Omental fat pad (tissue), 4 donors: ENCODE measurements around the gene RIMOC1. TPM values are rescaled to one million over a fixed set of nuclear protein-coding genes. Genes with fewer than 3 reads are reported as not detected.

Source experiments
- ATAC-seq: fragments of 150-250 bp; one replicate; pipeline ENCODE4 v1.9.1; 2016; ENCODE audit warnings: mild to moderate bottlenecking, moderate library complexity; ENCODE audit not compliant: low FRiP score
- DNase-seq: peaks from one replicate; pipeline ENCODE4 v3.0.0-alpha.2; 2019; ENCODE audit warnings: low spot score
- total RNA-seq, 4 donors: library from RNA; depleted of rRNA; stranded (reverse); fragments of >200 nt; gene quantifications; one replicate each; pipeline ENCODE4 v1.1.0, GENCODE V29; 2016
- TF ChIP-seq, protein P1 (sequence below), 3 donors: fragments of 450-650 bp; IDR thresholded peaks; one replicate each; pipeline ENCODE4 v1.5.1; 2016 to 2017; ENCODE audit warnings: antibody characterized with exemption in 3 of 3, mild to moderate bottlenecking in 3 of 3, moderate library complexity in 2 of 3

RIMOC1 gene
- total RNA-seq, 4 donors from 2014 or later = 13.5 to 19.4 (median 16.6) TPM

GRCh38 chr5:41877408-41877807 is 26.7 kb upstream of the RIMOC1 start:
- DNase-seq (no peak), ATAC-seq (no peak)
- TF ChIP-seq, protein P1, sequence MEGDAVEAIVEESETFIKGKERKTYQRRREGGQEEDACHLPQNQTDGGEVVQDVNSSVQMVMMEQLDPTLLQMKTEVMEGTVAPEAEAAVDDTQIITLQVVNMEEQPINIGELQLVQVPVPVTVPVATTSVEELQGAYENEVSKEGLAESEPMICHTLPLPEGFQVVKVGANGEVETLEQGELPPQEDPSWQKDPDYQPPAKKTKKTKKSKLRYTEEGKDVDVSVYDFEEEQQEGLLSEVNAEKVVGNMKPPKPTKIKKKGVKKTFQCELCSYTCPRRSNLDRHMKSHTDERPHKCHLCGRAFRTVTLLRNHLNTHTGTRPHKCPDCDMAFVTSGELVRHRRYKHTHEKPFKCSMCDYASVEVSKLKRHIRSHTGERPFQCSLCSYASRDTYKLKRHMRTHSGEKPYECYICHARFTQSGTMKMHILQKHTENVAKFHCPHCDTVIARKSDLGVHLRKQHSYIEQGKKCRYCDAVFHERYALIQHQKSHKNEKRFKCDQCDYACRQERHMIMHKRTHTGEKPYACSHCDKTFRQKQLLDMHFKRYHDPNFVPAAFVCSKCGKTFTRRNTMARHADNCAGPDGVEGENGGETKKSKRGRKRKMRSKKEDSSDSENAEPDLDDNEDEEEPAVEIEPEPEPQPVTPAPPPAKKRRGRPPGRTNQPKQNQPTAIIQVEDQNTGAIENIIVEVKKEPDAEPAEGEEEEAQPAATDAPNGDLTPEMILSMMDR (IDR thresholded peaks at IDR 0.05) = no peak

GRCh38 chr5:41878173-41878572 is 26.0 kb upstream of the RIMOC1 start:
- TF ChIP-seq, protein P1 (IDR thresholded peaks at IDR 0.05) = no peak
- DNase-seq (no peak), ATAC-seq (no peak)

DNA sequence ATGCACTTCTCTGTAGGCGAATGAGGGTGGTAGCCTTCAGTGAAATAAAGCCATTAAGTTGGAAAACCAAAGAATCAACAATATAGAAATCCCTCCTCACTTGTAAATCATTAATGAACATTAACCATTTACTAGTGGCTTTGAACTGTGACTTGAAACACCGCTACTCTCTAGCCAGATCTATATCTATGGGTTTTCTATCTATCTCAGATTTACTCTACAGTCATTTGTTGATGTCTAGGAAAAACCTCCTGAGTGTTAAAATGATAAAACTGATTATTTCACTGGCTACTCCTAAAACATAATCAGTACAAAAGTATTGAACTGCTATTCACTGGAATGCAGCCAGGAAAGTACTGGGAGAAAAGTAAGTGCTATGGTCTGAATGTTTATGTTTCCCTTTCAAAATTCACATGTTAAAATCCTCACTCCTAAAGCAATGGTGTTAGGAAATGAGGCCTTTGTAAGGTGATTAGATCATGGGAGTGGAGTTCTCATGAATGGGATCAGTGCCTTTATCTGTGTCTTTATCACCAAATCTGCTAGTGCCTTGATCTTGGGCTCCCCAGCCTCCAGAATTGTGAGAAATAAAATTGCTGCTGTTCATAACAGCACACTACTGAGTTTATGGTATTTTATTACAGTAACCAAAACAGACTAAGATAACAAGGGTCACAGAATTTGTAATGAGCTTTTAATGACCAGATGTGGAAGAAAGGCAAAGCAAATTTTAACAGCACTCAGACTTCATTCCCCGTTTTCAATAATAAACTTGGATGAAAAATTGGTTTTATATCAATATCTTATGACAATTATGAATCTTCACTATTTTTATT is 25.3 kb upstream of the RIMOC1 start:
- no peak for DNase-seq
- TF ChIP-seq, protein P1 (IDR thresholded peaks at IDR 0.05) = no peak
- ATAC-seq = no peak

DNA sequence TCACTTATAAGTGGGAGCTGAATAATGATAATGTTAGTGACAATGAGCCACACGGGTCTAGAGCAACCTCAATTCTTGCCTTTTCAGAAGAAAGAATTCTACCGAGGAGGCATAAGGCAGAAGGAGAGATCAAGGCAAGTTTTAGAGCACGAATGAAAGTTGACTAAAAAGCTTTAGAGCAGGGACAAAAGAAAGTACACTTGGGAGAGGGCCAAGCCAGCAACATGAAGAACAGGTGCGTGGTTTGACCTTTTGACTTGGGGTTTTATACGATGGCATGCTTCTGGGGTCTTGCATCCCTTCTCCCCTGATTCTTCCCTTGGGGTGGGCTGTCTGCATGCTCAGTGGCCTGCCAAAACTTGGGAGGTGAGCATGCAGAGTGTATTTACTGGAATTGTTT is 21.4 kb upstream of the RIMOC1 start:
- TF ChIP-seq, protein P1 (IDR thresholded peaks at IDR 0.05) = no peak
- no peak for DNase-seq
- ATAC-seq = no peak

DNA sequence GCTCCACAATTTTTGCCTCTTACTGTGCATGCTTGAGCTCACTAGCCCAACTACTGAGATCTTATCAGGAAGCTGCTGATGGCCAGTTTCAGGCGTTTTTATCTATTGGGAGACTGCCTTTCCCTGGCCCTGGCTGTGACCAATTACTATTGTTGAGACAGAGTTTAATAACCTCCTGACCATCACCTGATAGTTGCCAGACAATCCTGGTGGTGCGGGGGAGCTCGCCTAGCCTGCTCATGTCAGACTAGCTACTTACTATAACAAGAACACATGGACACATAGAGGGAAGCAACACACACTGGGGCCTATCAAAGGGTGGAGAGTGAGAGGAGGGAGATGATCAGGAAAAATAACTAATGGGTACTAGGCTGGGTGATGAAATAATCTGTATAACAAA is 20.9 kb upstream of the RIMOC1 start:
- TF ChIP-seq, protein P1 (IDR thresholded peaks at IDR 0.05) = no peak
- DNase-seq = no peak
- no peak for ATAC-seq

DNA sequence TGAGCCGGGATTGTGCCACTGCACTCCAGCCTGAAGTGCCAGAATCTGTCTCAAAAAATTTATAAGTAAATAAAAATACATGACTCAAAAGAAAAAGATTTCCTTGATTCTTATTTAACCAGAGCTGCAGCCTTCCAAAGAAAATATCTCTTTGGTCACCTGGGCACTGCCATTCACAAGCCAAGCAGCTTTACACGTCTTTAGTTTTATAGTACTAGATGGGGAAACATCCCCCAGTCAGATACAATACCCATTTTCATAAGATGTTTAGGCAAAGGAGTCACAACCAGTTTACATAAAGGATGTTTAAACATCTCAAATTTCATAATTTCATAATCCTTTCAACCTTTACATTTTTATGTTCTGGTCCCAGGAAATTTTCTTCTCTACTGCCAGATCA is 20.2 kb upstream of the RIMOC1 start:
- TF ChIP-seq, protein P1 (IDR thresholded peaks at IDR 0.05) = no peak
- DNase-seq (no peak), ATAC-seq (no peak)

DNA sequence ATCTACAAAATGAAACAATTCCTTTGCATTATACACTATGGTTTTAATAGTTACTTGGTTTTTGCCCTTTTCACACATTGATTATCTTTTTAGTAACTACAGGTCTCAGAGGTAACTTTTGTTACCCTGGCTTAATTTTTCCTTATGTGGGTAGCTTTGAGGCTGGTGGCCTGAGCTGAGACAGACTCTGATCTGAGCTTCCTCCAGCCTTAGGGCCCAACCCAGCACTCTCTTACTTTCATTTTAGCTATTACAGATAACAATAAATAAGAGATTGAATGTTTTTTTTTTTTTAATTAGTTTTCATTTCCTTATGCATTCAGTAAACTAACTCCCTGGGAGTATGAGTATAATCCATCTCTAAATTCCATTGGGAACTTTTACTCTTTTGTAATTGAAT is 18.9 kb upstream of the RIMOC1 start:
- TF ChIP-seq, protein P1 (IDR thresholded peaks at IDR 0.05) = no peak
- no peak for ATAC-seq
- DNase-seq = no peak
